Measurements from ENCODE around the gene PELI1.
"Not testable (repeated sequence)": the region's sequence is repeated elsewhere in the genome, so short reads cannot be mapped to it uniquely, and the experiment has no call there.

PELI1 gene

GRCh38 chr2:64104933-64105332 lies 39.3 kb downstream of the PELI1 start:
- no peak for TF ChIP-seq ZNF274 (IDR thresholded peaks at IDR 0.05; ENCODE audit: low read depth, low read length)
- no peak overlapping the region for H3K4me3 ChIP-seq (ENCODE audit: low read length)

- not testable (repeated sequence) for H3K4me3 ChIP-seq (ENCODE audit: low read length)
Measured at GRCh38 chr2:64102736-64103135, 41.5 kb downstream of the PELI1 start.

- no peak overlapping the region for H3K4me3 ChIP-seq (ENCODE audit: low read length)
- TF ChIP-seq ZNF274 (IDR thresholded peaks at IDR 0.05; ENCODE audit: low read depth, low read length): no peak
Measured at GRCh38 chr2:64101141-64101591, 43.1 kb downstream of the PELI1 start.

- H3K4me3 ChIP-seq (ENCODE audit: low read length): not testable (repeated sequence)
Measured at GRCh38 chr2:64100584-64100983, 43.6 kb downstream of the PELI1 start.

- no peak for TF ChIP-seq ZNF274 (IDR thresholded peaks at IDR 0.05; ENCODE audit: low read depth, low read length)
- H3K4me3 ChIP-seq (ENCODE audit: low read length): no peak overlapping the region
Measured at GRCh38 chr2:64094663-64095382, 49.4 kb downstream of the PELI1 start.

- no peak overlapping the region for H3K4me3 ChIP-seq (ENCODE audit: low read length)
- TF ChIP-seq ZNF274 (IDR thresholded peaks at IDR 0.05; ENCODE audit: low read depth, low read length): no peak
Measured at GRCh38 chr2:64093341-64093740, 50.9 kb downstream of the PELI1 start.

- no peak for TF ChIP-seq ZNF274 (IDR thresholded peaks at IDR 0.05; ENCODE audit: low read depth, low read length)
- no peak overlapping the region for H3K4me3 ChIP-seq (ENCODE audit: low read length)
Measured at GRCh38 chr2:64092502-64092901, 51.7 kb downstream of the PELI1 start.

GRCh38 chr2:64090264-64090663 lies 54.0 kb downstream of the PELI1 start:
- TF ChIP-seq ZNF274 (IDR thresholded peaks at IDR 0.05; ENCODE audit: low read depth, low read length): no peak
- no peak overlapping the region for H3K4me3 ChIP-seq (ENCODE audit: low read length)

GRCh38 chr2:64086347-64087082 lies 57.7 kb downstream of the PELI1 start:
- no peak for TF ChIP-seq ZNF274 (IDR thresholded peaks at IDR 0.05; ENCODE audit: low read depth, low read length)
- H3K4me3 ChIP-seq (ENCODE audit: low read length): no peak overlapping the region

- H3K4me3 ChIP-seq (ENCODE audit: low read length): no peak overlapping the region
- no peak for TF ChIP-seq ZNF274 (IDR thresholded peaks at IDR 0.05; ENCODE audit: low read depth, low read length)
Measured at GRCh38 chr2:64085936-64086335, 58.3 kb downstream of the PELI1 start.

- no peak overlapping the region for H3K4me3 ChIP-seq (ENCODE audit: low read length)
- TF ChIP-seq ZNF274 (IDR thresholded peaks at IDR 0.05; ENCODE audit: low read depth, low read length): no peak
Measured at GRCh38 chr2:64081046-64081445, 63.2 kb downstream of the PELI1 start.

GRCh38 chr2:64080179-64080578 lies 64.0 kb downstream of the PELI1 start:
- H3K4me3 ChIP-seq (ENCODE audit: low read length): no peak overlapping the region
- TF ChIP-seq ZNF274 (IDR thresholded peaks at IDR 0.05; ENCODE audit: low read depth, low read length): no peak

GRCh38 chr2:64079688-64080087 lies 64.5 kb downstream of the PELI1 start:
- not testable (repeated sequence) for H3K4me3 ChIP-seq (ENCODE audit: low read length)

GRCh38 chr2:64076828-64077227 lies 67.4 kb downstream of the PELI1 start:
- H3K4me3 ChIP-seq (ENCODE audit: low read length): not testable (repeated sequence)

GRCh38 chr2:64074616-64075015 lies 69.6 kb downstream of the PELI1 start:
- H3K4me3 ChIP-seq (ENCODE audit: low read length): not testable (repeated sequence)

GRCh38 chr2:64067326-64067725 lies 76.9 kb downstream of the PELI1 start:
- no peak for TF ChIP-seq ZNF274 (IDR thresholded peaks at IDR 0.05; ENCODE audit: low read depth, low read length)
- no peak overlapping the region for H3K4me3 ChIP-seq (ENCODE audit: low read length)

Measured in GM08714 (cell line).